Fibroblast of the aortic adventitia (primary cell): ENCODE measurements around the gene ALDH9A1. TPM values are rescaled to one million over a fixed set of nuclear protein-coding genes. Genes with fewer than 3 reads are reported as not detected.
A peak's percentile ranks its signal among the peaks of the same experiment; 100 is the strongest.
"Not testable (repeated sequence)": the region's sequence is repeated elsewhere in the genome, so short reads cannot be mapped to it uniquely, and the experiment has no call there.

ENCODE experiments used
- DNase-seq: peaks from one replicate; pipeline ENCODE4 v3.0.0-alpha.2; 2010; ENCODE audit warnings: low read depth
- H3K4me3 ChIP-seq: 2 replicates; pipeline ENCODE4 v1.5.1; 2011; ENCODE audit warnings: low read depth, mild to moderate bottlenecking, control low read depth, low read length, moderate library complexity
- total RNA-seq: library from RNA; depleted of rRNA; stranded (reverse); fragments of >200 nt; gene quantifications from 2 replicates; pipeline ENCODE4 v1.2.3, GENCODE V29; 2012; ENCODE audit warnings: low replicate concordance
- TF ChIP-seq, protein P1 (sequence below): IDR thresholded peaks from 2 replicates; pipeline ENCODE4 v1.5.1; 2011; ENCODE audit warnings: mild to moderate bottlenecking, low read length, control low read depth, inconsistent platforms; ENCODE audit not compliant: insufficient read depth

The ALDH9A1 gene
- total RNA-seq, 1 donor, result 97.2 TPM

DNA sequence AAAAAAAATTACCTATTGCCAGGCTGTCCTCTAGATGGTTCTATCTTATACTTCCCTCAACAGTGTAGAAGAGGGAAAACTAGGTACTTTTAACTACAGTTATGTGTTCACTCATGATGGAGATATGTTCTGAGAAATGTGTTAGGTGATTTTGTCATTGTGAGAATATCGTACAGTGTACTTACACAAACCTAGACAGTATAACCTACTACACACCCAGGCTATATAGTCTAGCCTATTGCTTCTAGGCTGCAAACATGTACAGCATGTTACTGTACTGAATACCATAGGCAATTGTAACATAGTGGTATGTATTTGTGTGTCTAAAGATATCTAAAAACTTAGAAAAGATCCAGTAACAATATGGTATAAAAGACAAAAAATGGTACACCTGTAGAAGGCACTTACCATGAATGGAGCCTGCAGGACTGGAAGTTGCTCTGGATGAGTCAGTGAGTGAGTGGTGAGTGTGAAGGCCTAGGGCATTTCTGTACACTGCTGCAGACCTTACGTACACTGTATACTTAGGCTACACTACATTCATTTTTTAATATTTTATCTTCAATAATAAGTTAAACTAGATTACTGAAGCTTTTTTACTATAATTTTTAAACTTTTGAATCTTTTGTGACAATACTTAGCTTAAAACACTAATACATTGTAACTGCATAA lies 54.2 kb downstream of the ALDH9A1 start:
- H3K4me3 ChIP-seq, result no peak overlapping the region
- DNase-seq, result no peak
- TF ChIP-seq, protein P1, sequence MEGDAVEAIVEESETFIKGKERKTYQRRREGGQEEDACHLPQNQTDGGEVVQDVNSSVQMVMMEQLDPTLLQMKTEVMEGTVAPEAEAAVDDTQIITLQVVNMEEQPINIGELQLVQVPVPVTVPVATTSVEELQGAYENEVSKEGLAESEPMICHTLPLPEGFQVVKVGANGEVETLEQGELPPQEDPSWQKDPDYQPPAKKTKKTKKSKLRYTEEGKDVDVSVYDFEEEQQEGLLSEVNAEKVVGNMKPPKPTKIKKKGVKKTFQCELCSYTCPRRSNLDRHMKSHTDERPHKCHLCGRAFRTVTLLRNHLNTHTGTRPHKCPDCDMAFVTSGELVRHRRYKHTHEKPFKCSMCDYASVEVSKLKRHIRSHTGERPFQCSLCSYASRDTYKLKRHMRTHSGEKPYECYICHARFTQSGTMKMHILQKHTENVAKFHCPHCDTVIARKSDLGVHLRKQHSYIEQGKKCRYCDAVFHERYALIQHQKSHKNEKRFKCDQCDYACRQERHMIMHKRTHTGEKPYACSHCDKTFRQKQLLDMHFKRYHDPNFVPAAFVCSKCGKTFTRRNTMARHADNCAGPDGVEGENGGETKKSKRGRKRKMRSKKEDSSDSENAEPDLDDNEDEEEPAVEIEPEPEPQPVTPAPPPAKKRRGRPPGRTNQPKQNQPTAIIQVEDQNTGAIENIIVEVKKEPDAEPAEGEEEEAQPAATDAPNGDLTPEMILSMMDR, result no peak

DNA sequence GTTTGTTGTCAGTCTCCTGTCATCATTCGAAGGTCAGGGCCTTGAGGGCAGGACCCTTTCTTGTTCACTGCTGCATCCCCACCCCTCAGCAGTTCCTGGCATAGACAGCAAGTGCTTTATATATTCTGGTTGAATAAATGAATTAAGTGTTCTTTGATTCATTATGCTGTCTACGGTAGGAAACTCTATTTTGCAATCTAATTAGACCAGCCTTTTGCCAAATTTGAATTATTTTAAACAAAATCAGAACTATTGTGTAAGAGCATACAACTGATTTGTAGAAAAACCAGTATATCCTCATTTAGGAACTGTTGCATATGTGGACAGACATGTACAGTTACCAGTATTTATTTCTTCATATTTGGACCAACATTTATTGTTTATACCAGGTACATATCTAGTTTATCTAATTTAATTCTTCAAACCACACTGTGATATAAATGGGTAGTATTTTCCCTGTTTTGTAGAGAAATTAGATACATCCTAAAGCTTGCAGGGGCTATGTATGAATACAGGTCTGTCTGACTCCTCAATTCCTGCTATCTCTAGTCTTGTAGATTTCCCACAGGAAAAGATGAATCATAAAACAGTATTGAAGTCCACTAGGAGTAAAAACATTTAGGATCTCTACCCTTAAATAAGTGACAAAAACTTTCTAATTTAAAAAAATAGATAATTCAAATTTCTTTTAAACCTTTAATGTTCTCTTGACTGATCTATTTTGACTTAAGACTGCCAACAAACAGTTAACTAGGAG lies 57.0 kb downstream of the ALDH9A1 start:
- DNase-seq, result peak; percentile 39
- H3K4me3 ChIP-seq, result no peak overlapping the region
- TF ChIP-seq, protein P1, result no peak

DNA sequence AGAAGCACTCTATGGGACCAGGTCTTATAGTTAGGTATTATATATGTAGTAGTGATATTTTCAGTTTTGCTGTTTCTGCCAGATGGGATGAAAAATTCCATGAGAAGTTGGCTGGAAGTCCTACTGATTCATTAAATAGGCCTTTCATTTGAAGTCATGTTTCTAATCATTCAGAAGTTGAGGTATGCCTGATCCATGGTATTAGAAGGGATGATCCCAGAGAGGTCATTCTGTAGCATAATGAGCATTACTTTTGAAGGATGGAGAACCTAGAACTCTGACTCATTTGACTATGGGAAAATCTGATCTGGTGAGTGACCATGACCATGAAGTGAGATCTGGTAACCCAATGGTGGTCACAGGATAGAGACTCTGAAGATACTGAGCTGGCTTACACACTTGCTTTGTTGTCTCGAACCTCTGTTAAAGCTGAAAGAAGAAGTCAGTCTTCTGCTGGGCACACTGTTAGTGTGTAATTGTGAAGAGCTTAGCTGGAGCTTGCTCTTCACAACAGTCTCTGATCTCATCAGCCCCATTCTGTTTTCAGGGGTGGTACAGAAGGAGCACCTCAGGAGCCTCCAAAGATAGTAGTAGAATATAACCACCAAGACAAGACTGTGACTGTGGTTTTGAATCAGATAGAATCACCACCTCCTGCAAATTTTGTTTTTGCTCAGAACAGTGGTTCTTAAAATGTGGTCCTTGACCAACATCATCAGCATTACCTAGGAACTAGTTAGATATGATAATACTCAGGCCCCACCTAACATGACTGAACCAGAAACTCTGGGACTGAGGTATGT lies 58.3 kb downstream of the ALDH9A1 start:
- DNase-seq, result peak; percentile 41

DNA sequence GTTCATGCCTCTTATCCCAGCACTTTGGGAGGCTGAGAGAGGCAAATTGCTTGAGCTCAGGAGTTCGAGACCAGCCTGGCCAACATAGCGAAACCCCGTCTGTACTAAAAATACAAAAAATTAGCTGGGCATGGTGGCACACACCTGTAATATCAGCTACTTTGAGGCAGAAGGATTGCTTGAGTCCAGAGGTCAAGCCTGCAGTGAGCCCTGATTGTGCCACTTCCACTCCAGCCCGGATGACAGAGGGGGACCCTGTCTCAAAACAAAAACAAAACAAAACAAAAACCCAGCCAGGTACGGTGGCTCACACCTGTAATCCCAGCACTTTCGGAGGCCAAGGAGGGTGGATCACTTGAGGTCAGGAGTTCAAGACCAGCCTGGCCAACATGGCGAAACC lies 60.2 kb downstream of the ALDH9A1 start:
- not testable (repeated sequence) for DNase-seq, H3K4me3 ChIP-seq

More for the DNA sequence above, 58.3 kb downstream of the ALDH9A1 start:
- H3K4me3 ChIP-seq, result no peak overlapping the region
- TF ChIP-seq, protein P1, result no peak

DNA sequence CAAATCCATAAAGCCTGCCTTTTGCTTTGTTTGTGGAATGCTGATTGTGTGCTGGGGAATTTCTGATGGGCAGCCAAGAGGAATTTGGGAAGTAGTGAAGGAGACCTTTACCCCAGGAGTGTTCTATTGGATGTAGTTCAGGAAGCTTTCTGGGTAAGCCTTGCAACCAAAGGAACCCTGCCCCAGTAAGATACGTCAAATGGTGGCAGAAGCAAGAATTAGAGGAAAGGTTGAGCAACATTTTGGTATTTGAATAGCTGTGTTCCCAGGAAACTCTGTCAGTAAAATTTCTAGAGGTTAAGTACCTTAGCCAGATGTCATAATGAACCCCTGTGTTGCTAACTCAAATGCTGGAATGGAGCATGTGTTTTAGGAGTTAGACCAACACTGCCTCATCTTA lies 60.9 kb downstream of the ALDH9A1 start:
- TF ChIP-seq, protein P1, result no peak
- no peak overlapping the region for H3K4me3 ChIP-seq
- peak; percentile 95 for DNase-seq

DNA sequence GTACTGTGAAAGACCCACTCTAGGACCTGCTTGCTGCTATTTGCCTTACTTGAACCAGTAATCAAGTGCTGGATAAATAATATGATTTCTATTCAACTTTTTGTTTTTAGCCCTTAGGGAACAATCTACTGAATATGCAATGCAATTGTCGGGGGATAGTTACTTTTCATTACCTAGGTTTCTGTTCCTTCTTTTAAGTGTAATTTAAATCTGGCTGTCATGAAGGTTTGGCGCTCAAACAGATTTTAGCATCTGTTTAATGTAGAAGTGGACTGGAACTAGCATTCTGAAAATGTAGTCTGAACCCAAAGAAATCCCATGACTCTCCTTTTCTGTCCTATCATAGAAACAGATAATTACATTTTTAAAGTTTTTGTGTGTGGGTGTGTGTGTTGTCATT lies 62.5 kb downstream of the ALDH9A1 start:
- H3K4me3 ChIP-seq, result no peak overlapping the region
- TF ChIP-seq, protein P1, result no peak
- no peak for DNase-seq

DNA sequence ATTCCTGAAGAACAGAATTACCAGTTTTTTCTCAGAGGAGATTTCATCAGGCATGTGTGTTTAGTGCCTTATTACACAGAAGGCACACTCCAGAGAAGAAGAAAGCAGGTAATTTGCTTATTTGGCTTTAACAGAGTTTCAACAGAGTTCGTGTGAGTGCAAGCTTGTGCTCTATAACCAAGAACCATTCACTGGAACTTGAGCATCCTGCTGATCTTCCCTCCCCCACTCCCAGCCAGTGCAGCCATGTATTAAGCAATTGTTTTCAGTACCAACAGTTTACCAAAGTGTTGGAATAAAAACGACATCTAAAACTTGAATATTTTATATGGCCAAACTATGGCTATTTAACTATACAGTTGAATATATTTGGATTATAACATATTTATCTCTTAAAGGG lies 63.0 kb downstream of the ALDH9A1 start:
- no peak overlapping the region for H3K4me3 ChIP-seq
- TF ChIP-seq, protein P1, result no peak
- no peak for DNase-seq
